ENCODE measurements around the gene ASB8.
"Not testable (repeated sequence)": the region's sequence is repeated elsewhere in the genome, so short reads cannot be mapped to it uniquely, and the experiment has no call there.

The ASB8 gene

DNA sequence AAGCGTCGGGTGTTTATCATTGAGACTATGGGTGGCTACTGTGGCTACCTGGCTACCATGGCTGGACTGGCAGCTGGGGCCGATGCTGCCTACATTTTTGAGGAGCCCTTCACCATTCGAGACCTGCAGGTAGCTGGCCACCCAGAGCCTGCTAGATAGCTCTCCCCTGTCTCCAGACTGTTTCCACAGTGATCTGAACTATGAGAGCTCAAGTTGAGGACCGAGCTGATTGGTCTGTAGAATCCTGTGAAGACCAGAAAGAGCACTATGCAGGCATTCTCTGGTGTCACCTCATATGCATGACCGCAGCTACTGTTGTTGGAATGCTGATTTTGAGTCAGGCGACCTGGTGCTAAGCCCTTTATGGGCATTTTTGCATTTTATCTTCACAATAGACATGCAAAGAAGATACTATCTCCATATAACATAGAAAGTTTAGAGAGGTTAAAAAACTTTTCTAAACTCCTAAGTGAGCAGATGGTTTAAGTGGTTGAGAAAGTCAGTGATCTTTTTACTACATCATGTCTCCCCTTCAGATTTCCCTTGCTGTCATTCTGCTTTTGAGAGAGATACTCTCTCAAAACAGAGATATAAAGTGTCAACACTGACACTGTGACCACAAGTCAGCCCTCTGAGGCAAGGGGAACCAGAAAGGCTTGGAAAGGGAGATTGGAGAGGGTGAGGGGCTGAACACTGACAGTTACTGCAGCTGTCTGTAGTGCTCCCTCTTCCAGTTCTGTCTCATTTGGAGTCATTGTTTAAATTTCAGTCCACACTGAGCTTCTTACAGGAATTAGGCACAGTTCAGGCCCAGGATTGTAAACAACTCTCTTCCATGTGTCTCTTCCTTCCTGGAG lies 14.3 kb downstream of the ASB8 start:
- no peak for DNase-seq (ENCODE audit: low read depth)

GRCh38 chr12:48135027-48135426 lies 22.3 kb downstream of the ASB8 start:
- no peak for DNase-seq (ENCODE audit: low read depth)

DNA sequence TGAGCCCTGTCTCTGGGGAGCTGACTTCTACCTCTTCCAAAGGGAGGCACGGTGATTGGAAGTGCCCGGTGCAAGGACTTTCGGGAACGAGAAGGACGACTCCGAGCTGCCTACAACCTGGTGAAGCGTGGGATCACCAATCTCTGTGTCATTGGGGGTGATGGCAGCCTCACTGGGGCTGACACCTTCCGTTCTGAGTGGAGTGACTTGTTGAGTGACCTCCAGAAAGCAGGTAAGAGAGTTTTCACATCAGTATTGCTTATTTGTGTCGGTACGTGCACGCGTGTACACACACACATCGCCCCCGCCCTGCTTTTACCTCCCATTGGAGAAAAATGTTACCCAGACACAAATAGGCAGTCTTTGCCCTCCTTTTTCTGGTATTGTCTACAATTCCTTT lies 24.5 kb downstream of the ASB8 start:
- no peak for DNase-seq (ENCODE audit: low read depth)

- no peak for DNase-seq (ENCODE audit: low read depth)
These were observed 25.8 kb downstream of the ASB8 start for GRCh38 chr12:48131517-48131916.

DNA sequence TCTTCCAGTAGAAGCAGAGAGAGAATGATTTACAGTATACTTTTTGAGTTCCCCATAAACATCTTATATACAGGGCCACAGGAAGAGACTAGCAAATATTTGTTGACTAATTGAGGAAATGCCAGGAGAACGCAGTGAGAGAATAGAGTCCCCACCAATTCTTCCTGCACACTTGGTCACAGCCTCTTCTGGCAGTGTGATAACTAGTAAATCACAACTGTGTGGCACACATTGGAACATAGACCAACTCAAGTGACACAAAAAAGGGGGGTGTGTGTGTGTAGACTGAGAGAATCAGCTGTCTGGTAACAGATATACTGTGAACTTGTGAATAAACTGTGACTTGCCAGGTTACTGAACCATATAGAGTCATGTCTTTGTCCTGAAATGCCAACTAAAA lies 27.9 kb downstream of the ASB8 start:
- no peak for DNase-seq (ENCODE audit: low read depth)

DNA sequence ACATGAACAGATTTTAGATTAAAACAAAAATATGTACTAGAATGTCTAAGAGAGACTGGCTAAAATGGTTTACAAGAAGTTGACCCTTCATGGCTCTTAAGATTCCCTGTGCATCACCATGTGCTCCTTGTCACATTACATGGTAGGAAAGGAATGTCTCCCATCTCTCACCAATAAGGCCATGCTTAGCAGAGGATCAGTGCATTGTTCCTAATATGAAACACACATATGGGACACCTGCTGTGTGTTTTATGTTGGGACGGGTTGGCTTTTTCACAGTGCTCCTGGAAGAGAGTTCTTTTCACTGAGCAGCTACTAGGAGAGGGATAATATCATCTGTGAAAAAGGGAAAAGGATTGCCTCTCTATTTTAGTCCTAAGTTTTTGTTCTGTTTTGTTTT lies 28.5 kb downstream of the ASB8 start:
- DNase-seq (ENCODE audit: low read depth), result no peak

- DNase-seq (ENCODE audit: low read depth), result no peak
These were observed 30.2 kb downstream of the ASB8 start for GRCh38 chr12:48126953-48127630.

- no peak for DNase-seq (ENCODE audit: low read depth)
These were observed 31.3 kb downstream of the ASB8 start for GRCh38 chr12:48125985-48126384.

DNA sequence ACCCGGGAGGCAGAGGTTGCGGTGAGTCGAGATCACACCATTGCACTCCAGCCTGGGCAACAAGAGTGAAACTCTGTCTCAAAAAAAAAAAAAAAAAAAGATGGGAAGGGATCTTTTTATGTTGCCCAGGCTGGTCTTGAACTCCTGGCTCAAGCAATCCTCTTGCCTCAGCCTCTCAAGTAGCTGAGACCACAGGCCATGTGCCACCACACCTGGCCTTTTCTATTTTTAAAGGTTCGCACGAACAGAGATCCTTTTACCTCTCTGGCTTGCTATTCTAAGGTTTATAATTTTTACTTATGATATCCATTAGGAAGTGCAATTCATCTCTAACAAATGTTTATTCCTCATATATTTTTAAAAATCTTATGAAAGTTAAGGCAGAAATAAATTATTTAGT lies 31.8 kb downstream of the ASB8 start:
- not testable (repeated sequence) for DNase-seq (ENCODE audit: low read depth)

DNA sequence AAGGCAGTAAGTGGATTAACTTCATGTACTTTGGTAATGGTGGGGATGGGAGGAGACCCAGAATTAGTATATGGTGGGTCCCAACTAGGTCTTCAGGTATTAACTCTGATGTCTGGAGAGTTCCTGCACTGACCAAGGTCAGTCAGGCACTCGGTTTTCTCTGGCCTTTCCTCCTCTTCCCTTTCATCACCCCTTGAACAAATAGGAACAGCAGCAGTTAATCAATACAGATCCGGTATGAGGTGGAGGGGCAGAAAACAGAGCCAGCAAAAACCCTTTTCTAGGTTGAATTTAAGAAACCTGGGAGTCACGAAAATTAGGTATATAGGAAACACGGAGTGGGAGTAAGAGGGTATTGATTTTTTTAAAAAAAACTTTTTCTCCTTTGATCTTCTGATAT lies 34.1 kb downstream of the ASB8 start:
- DNase-seq (ENCODE audit: low read depth), result no peak

- DNase-seq (ENCODE audit: low read depth), result no peak
These were observed 35.1 kb downstream of the ASB8 start for GRCh38 chr12:48122065-48122834.

DNA sequence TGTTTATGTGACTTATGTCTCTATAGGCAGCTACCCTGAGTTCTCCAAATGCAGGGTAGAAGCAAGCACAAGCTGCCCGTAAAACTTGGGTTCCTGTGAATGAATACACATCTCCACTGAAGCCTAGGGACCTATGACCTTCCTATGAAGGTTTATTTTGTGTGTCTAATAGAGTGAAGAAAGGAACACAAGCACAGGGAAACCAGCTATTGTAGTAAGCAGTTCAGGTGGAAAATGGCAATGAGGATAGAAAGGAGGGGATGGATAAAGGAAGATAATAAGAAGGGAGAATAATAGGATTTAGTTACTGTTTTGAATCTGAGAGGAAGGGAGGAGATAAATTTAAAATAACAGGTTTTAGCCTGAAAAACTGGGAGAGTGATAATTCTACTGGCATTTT lies 35.8 kb downstream of the ASB8 start:
- DNase-seq (ENCODE audit: low read depth), result no peak

DNA sequence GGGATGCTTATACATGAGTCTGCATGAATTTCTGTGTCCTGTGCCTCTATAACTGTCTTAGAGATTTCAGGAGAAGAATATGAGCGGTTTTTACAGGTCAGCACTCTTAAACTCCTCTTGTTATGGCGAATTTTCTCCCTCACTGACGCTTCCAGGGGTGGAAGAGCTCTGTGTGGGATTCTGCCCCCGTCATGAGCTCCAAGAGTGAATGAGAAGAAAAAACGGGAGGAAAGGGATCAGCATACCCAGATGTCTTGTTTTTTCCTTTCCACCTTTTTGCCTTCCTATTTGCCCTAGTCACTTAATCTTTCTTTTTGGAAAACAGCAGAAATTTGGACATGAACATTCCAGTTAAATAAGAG lies 37.5 kb downstream of the ASB8 start:
- DNase-seq (ENCODE audit: low read depth), result no peak

- DNase-seq (ENCODE audit: low read depth), result peak; percentile 4
These were observed 38.1 kb downstream of the ASB8 start, which contains the start of gene PFKM for GRCh38 chr12:48119078-48119833. TSS of gene PFKM (plus strand) at chr12:48119364. CDS start at chr12:48122775, 3,411 bp downstream.

GRCh38 chr12:48118284-48118871 lies 38.9 kb downstream of the ASB8 start:
- no peak for DNase-seq (ENCODE audit: low read depth)

DNA sequence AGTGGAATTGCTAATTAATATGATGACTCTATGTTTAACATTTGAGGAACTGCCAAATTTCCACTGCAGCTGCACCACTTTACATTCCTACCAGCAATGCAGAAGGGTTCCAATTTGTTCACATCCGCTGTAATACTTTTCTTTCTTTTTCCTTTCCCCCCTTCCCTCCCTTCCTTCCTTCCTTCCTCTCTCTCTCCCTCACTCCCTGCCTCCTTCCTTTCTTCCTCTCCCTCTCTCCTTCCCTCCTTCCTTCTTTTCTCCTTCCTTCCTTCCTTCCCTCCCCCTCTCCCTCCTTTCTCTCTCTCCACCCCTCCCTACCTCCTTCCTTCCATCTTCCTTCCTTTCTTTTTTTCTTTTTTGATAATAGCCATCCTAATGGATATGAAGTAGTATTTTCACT lies 41.4 kb downstream of the ASB8 start:
- DNase-seq (ENCODE audit: low read depth), result no peak

DNA sequence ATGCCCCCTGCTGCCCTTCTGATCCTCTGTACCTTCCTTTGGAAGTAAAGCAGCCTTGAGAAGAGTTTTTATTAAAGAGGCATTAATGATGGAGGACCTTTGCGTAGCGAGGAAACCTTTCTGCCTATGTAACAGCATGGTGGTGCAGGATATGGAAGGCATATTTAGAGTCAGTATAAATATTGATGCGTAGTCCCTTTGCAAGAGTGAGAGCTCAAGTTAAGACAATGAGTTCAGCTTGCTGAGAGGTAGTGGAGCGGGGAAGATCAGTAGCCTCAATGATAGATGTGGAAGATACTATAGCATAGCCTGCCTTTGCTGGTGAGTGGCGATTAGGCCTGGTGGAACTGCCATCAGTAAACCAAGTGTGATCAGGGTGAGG lies 46.0 kb downstream of the ASB8 start:
- not testable (repeated sequence) for DNase-seq (ENCODE audit: low read depth)

DNA sequence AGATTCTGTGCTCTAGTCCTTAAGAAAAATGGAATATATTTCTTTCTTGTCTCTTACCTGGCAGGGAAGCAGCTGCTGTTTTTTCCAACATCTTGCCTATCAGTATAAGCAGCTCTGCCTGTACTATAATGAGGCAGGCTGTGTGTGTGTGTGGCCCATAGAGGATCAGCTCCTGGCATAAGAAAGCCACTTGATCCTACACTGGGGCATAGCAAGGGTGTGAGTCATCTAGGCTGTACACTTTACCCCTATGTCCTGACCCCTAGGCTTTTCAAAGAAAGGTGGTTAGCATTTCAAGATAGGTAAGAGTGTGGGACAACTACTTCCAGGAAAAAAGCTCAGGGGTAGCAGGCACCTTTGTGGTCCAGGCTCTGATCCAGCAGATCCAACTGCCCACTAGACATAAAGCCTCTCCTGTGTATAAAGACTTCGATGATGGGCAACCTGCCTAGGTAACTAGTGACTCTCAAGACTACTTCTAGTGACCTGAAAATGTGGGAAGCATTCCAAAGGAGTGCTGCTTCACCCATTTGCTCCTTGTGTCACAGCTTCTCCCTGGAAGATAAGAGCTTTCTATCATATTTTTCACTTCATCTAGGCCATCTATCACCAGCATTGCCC lies 46.5 kb downstream of the ASB8 start:
- no peak for DNase-seq (ENCODE audit: low read depth)

- no peak for DNase-seq (ENCODE audit: low read depth)
These were observed 47.9 kb downstream of the ASB8 start for GRCh38 chr12:48109424-48109823.

DNA sequence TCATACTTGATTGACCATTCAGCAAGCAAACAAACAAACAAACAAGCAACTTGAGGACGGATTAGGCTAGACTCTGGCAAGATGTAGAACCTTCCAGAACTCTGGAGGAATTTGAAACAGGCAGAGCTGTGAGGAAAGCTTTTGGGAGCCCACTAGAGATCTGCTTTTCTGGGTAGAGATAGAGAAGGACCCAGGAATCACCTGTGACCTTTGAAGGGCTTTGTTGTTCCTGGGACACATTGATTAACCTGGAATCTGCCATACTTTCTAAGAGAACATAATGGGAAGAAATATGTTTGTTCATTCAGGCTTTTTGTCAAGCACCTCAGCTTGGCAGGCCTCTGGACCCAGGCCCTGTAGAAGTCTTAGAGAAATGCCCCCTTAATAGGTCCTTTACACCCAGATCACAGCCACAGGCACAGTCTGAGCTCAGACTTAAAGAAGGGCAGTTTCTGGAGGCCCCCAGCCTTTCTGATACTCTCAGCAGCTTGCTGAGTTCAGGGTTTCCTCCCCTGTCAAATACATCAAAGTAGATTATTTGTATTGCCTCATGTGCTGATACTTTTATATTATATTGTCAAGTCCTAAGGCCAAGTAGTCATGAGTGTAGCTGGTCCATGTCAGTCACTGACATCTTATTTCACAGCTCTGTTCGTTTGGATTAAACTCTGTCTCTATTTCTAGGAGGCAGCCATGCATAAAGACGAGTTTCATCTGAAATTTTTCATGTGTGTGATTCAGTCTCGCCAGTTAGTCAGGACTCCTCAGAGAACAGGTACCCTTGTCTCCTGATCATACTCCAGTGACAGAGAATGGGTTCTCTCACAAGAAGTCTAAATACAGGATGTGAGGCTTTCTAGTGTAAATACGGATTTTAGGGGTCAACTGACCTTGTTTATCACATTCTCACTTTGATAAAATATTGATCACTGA lies 50.4 kb downstream of the ASB8 start:
- no peak for DNase-seq (ENCODE audit: low read depth)
